Panc1 (cell line): ENCODE data around the gene SLC22A3. TPM values are rescaled to one million over a fixed set of nuclear protein-coding genes. Genes with fewer than 3 reads are reported as not detected.

ENCODE experiments used
- ATAC-seq: fragments of 200-7000 bp; cut with Tn5 transposase; 2 replicates; pipeline ENCODE4 v1.9.1; 2020; ENCODE audit warnings: mild to moderate bottlenecking, moderate library complexity
- BruUV-seq: library from RNA; stranded (reverse); fragments of 400-500 nt; replicated peaks from 2 replicates; lab custom pipeline; 2021; lab: Mats Ljungman, UMichigan
- CTCF ChIA-PET: fragments of 300-600 bp; sonication (Branson Sonifier 250); formaldehyde crosslinking; loops from one replicate; lab custom pipeline; 2022; ENCODE audit warnings: antibody characterized with exemption; lab: Charles Lee
- POLR2A ChIA-PET: fragments of 300-600 bp; sonication (Branson Sonifier 250); formaldehyde crosslinking; loops from one replicate; lab custom pipeline; 2022; ENCODE audit warnings: antibody characterized with exemption; lab: Charles Lee
- DNase-seq: peaks from one replicate; pipeline ENCODE4 v3.0.0-alpha.2; 2010; ENCODE audit warnings: low read depth, low spot score
- H3K27ac ChIP-seq: 2 replicates; pipeline ENCODE4 v1.5.1; 2011; ENCODE audit warnings: mild to moderate bottlenecking, low read length, inconsistent platforms
- H3K27me3 ChIP-seq: fragments of 200-500 bp; sonication (Bioruptor generic); 2 replicates; pipeline ENCODE4 v1.6.0; 2014; ENCODE audit warnings: low read length, inconsistent platforms; ENCODE audit not compliant: control insufficient read depth, insufficient read depth
- H3K36me3 ChIP-seq: fragments of 200-500 bp; sonication (Bioruptor generic); 2 replicates; pipeline ENCODE4 v1.5.1; 2014; ENCODE audit warnings: inconsistent platforms, mild to moderate bottlenecking, low read length, moderate library complexity; ENCODE audit not compliant: control insufficient read depth, insufficient read depth
- H3K4me1 ChIP-seq: 2 replicates; pipeline ENCODE4 v1.5.1; 2011; ENCODE audit warnings: inconsistent platforms, mild to moderate bottlenecking, low read length, moderate library complexity; ENCODE audit not compliant: control insufficient read depth, insufficient read depth
- H3K4me3 ChIP-seq, 2 experiments: 2 replicates each; pipeline ENCODE4 v1.5.1; 2011 to 2012; ENCODE audit warnings: low read depth in 2 of 2, low read length in 2 of 2, mild to moderate bottlenecking in 2 of 2, inconsistent platforms in 1 of 2, moderate library complexity in 1 of 2
- H3K9me3 ChIP-seq: fragments of 200-500 bp; sonication (Bioruptor generic); 2 replicates; pipeline ENCODE4 v1.5.1; 2014; ENCODE audit warnings: low read depth, mild to moderate bottlenecking, inconsistent platforms, low read length, moderate library complexity; ENCODE audit not compliant: control insufficient read depth, insufficient read depth
- CTCF ChIP-seq: fragments of 450-650 bp; IDR thresholded peaks from 2 replicates; pipeline ENCODE4 v1.5.1; 2017; ENCODE audit warnings: mild to moderate bottlenecking
- POLR2AphosphoS5 ChIP-seq: IDR thresholded peaks from 2 replicates; pipeline ENCODE4 v1.6.1; 2012; ENCODE audit warnings: mild to moderate bottlenecking, low read depth, low read length, moderate library complexity
- REST ChIP-seq, 2 experiments: IDR thresholded peaks; 2 replicates each; pipeline ENCODE4 v1.6.1; 2011 to 2012; ENCODE audit warnings: low read depth in 2 of 2, control low read depth in 1 of 2, low read length in 1 of 2, mild to moderate bottlenecking in 1 of 2, moderate library complexity in 1 of 2; ENCODE audit not compliant: insufficient read depth in 1 of 2
- SIN3A ChIP-seq: IDR thresholded peaks from 2 replicates; pipeline ENCODE4 v1.6.1; 2012; ENCODE audit warnings: low read depth, mild to moderate bottlenecking, low read length, moderate library complexity, borderline replicate concordance; ENCODE audit not compliant: insufficient read depth
- TCF7L2 ChIP-seq: IDR thresholded peaks from 2 replicates; pipeline ENCODE4 v1.6.1; 2011; ENCODE audit warnings: mild to moderate bottlenecking, low read depth, low read length, inconsistent platforms
- in situ Hi-C: cut with HindIII; loops from 2 replicates; pipeline ENCODE4 v1.10.0; 2016; ENCODE audit warnings: low sequenced_read_pairs, low pct_unique_long_range_greater_than_20kb
- intact Hi-C: fragments of 100-400 bp; cut with micrococcal nuclease; formaldehyde crosslinking; loops from one replicate; pipeline ENCODE4 v1.10.0; 2022; ENCODE audit not compliant: unreplicated experiment
- total RNA-seq: library from RNA; stranded (reverse); gene quantifications from one replicate; pipeline ENCODE4 v1.2.1, GENCODE V29; 2021; ENCODE audit not compliant: unreplicated experiment

Gene SLC22A3
- total RNA-seq, 1 experiment from 2014 or later: not detected

DNA sequence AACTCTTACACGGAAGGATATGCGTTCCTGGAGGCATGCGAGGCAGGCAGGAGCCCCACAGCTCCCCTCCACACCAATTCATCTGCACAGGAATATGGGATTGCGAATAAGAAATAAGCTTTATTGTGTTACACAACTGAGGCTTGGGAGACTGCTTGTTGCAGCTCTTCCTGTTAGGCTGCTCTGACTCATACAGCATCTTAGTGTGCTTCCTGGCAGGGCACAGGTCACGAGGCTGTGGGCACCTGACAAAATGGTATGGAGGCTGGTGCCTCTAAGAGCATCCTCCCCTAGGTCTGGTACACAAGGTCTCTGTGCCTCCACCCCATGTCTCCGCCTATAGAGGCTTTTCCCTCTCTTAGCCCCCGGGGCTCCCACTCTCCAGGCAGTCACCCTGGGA, 6.8 kb downstream of the SLC22A3 start:
- H3K4me3 ChIP-seq: no peak overlapping the region
- TF ChIP-seq TCF7L2 (no peak), REST (IDR thresholded peaks at IDR 0.05; ENCODE audit: insufficient read depth in 1 of 2, low read depth in 2 of 2, low read length in 1 of 2) (no peak), SIN3A (no peak), POLR2AphosphoS5 (no peak), CTCF (no peak)
- ATAC-seq (no peak), DNase-seq (no peak)
- in situ Hi-C loops (no loop called here), intact Hi-C loops (no loop called here)
- no peak overlapping the region for H3K27ac ChIP-seq
- POLR2A ChIA-PET: no interaction called here
- no TSS peak for BruUV-seq
- H3K27me3 ChIP-seq: peaks cover 23% of the 10 kb centered on the region
- H3K4me1 ChIP-seq: no peaks in the 10 kb centered on the region
- no peaks in the 10 kb centered on the region for H3K36me3 ChIP-seq
- CTCF ChIA-PET: interaction anchor here (0.8 kb wide), 1 partner anchor 67 kb away, joined by 3 read pairs; no protein-coding TSS in a partner anchor
- H3K9me3 ChIP-seq: no peaks in the 10 kb centered on the region

DNA sequence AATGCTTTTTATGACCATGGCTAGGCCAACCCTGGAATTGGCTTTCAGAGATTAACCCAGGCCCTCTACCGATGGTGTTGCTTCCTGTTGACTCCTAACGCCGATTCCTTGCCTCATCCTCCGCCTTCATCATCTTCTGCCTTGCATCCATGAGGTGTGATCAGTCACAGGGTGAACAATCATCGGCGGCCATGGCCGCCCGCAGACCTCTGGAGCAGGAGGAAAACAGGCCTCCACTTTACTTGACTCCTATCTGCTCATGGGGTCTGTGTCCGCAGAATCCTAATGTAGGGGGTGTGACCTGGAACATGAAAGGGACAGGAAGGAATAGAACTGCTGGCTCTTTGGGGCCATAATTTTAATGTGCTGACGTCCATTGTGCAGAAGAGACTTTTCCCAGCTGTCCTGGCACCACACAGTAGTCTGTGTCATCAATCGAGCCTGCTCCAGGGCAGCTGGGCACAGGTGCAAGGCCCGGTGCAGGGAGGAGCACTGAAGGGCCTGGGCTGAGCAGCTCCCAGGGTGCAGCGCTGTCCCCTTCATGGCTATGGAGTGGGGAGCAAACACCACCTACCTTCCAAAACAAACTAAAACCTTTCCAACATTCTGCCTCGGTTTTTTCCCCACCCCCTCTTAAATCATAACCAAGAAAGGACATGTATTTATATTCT, 8.0 kb downstream of the SLC22A3 start:
- TF ChIP-seq REST (IDR thresholded peaks at IDR 0.05; ENCODE audit: insufficient read depth in 1 of 2, low read depth in 2 of 2, low read length in 1 of 2) (no peak), TCF7L2 (no peak), SIN3A (no peak), CTCF (no peak), POLR2AphosphoS5 (no peak)
- ChIA-PET CTCF (no interaction called here), POLR2A (no interaction called here)
- peaks cover 15% of the 10 kb centered on the region for H3K27me3 ChIP-seq
- no peak overlapping the region for H3K27ac ChIP-seq
- intact Hi-C loops (no loop called here), in situ Hi-C loops (no loop called here)
- no peak for DNase-seq
- H3K36me3 ChIP-seq: no peaks in the 10 kb centered on the region
- no peak for ATAC-seq
- no peak overlapping the region for H3K4me3 ChIP-seq
- no TSS peak for BruUV-seq
- no peaks in the 10 kb centered on the region for H3K9me3 ChIP-seq
- H3K4me1 ChIP-seq: no peaks in the 10 kb centered on the region
